HG03066 (cell line): ENCODE data around the gene ANXA6.

Source experiments
- ATAC-seq: cut with Tn5 transposase; IDR thresholded peaks from one replicate; pipeline ENCODE4 v1.9.1; 2021; ENCODE audit warnings: low read depth; ENCODE audit not compliant: unreplicated experiment

Gene ANXA6

GRCh38 chr5:151106509-151106908, 51.1 kb downstream of the ANXA6 start:
- no peak for ATAC-seq

GRCh38 chr5:151106043-151106442, 51.5 kb downstream of the ANXA6 start:
- ATAC-seq: no peak

- no peak for ATAC-seq
Measured at GRCh38 chr5:151105561-151105960, 52.0 kb downstream of the ANXA6 start.

GRCh38 chr5:151104795-151105194, 52.8 kb downstream of the ANXA6 start:
- ATAC-seq: no peak

GRCh38 chr5:151101746-151102145, 55.8 kb downstream of the ANXA6 start:
- no peak for ATAC-seq

GRCh38 chr5:151101151-151101550, 56.4 kb downstream of the ANXA6 start:
- no peak for ATAC-seq

GRCh38 chr5:151100681-151101080, 56.9 kb downstream of the ANXA6 start:
- ATAC-seq: no peak

- ATAC-seq: no peak
Measured at GRCh38 chr5:151098768-151099121, 58.8 kb downstream of the ANXA6 start.

GRCh38 chr5:151097820-151098767, 59.5 kb downstream of the ANXA6 start:
- peak; percentile 51 for ATAC-seq

- no peak for ATAC-seq
Measured at GRCh38 chr5:151097061-151097460, 60.5 kb downstream of the ANXA6 start.

GRCh38 chr5:151096001-151096373, 61.6 kb downstream of the ANXA6 start:
- no peak for ATAC-seq

- no peak for ATAC-seq
Measured at GRCh38 chr5:151095341-151096000, 62.1 kb downstream of the ANXA6 start.

- ATAC-seq: no peak
Measured at GRCh38 chr5:151094852-151095245, 62.7 kb downstream of the ANXA6 start.

- peak; percentile 75 for ATAC-seq
Measured at GRCh38 chr5:151094030-151094851, 63.3 kb downstream of the ANXA6 start.

- ATAC-seq: no peak
Measured at GRCh38 chr5:151093476-151093889, 64.1 kb downstream of the ANXA6 start.

- no peak for ATAC-seq
Measured at GRCh38 chr5:151092762-151093161, 64.8 kb downstream of the ANXA6 start.

- no peak for ATAC-seq
Measured at GRCh38 chr5:151089726-151090125, 67.9 kb downstream of the ANXA6 start.

- no peak for ATAC-seq
Measured at GRCh38 chr5:151088986-151089385, 68.6 kb downstream of the ANXA6 start.

- no peak for ATAC-seq
Measured at GRCh38 chr5:151087486-151087885, 70.1 kb downstream of the ANXA6 start.

- peak; percentile 70 for ATAC-seq
Measured at GRCh38 chr5:151086905-151087360, 70.6 kb downstream of the ANXA6 start.
